HG02938 (cell line): Measurements from ENCODE around the gene TMEM45B.
"Not testable (repeated sequence)": the region's sequence is repeated elsewhere in the genome, so short reads cannot be mapped to it uniquely, and the experiment has no call there.

Experiments
- ATAC-seq: cut with Tn5 transposase; IDR thresholded peaks from one replicate; pipeline ENCODE4 v1.9.1; 2021; ENCODE audit warnings: mild to moderate bottlenecking, moderate library complexity; ENCODE audit not compliant: unreplicated experiment

The TMEM45B gene

GRCh38 chr11:129815596-129816461 lies at the start of gene TMEM45B:
Gene TMEM45B (plus strand): TSS chr11:129815848. CDS start chr11:129852483, 36,635 bp downstream.
- no peak for ATAC-seq

GRCh38 chr11:129766898-129767604 lies 48.6 kb upstream of the TMEM45B start:
- ATAC-seq: no peak

- ATAC-seq: no peak
Measured at GRCh38 chr11:129767827-129768226, 47.8 kb upstream of the TMEM45B start.

- no peak for ATAC-seq
Measured at GRCh38 chr11:129768356-129768755, 47.3 kb upstream of the TMEM45B start.

- no peak for ATAC-seq
Measured at GRCh38 chr11:129769059-129769458, 46.6 kb upstream of the TMEM45B start.

- no peak for ATAC-seq
Measured at GRCh38 chr11:129770993-129771392, 44.7 kb upstream of the TMEM45B start.

GRCh38 chr11:129771456-129771855 lies 44.2 kb upstream of the TMEM45B start:
- ATAC-seq: not testable (repeated sequence)

GRCh38 chr11:129778877-129779276 lies 36.8 kb upstream of the TMEM45B start:
- ATAC-seq: no peak

- no peak for ATAC-seq
Measured at GRCh38 chr11:129779342-129779741, 36.3 kb upstream of the TMEM45B start.

GRCh38 chr11:129785383-129786111 lies 30.1 kb upstream of the TMEM45B start:
- no peak for ATAC-seq

- not testable (repeated sequence) for ATAC-seq
Measured at GRCh38 chr11:129786112-129786416, 29.6 kb upstream of the TMEM45B start.

GRCh38 chr11:129787532-129788155 lies 28.0 kb upstream of the TMEM45B start:
- ATAC-seq: no peak

GRCh38 chr11:129788278-129788677 lies 27.4 kb upstream of the TMEM45B start:
- no peak for ATAC-seq

GRCh38 chr11:129790106-129790505 lies 25.5 kb upstream of the TMEM45B start:
- no peak for ATAC-seq

- no peak for ATAC-seq
Measured at GRCh38 chr11:129791515-129791914, 24.1 kb upstream of the TMEM45B start.

- ATAC-seq: no peak
Measured at GRCh38 chr11:129792663-129793062, 23.0 kb upstream of the TMEM45B start.

- ATAC-seq: no peak
Measured at GRCh38 chr11:129795089-129795488, 20.6 kb upstream of the TMEM45B start.

GRCh38 chr11:129798212-129798611 lies 17.4 kb upstream of the TMEM45B start:
- no peak for ATAC-seq

- ATAC-seq: not testable (repeated sequence)
Measured at GRCh38 chr11:129800162-129800561, 15.5 kb upstream of the TMEM45B start.

- ATAC-seq: no peak
Measured at GRCh38 chr11:129800655-129801054, 15.0 kb upstream of the TMEM45B start.

GRCh38 chr11:129803533-129803932 lies 12.1 kb upstream of the TMEM45B start:
- ATAC-seq: no peak
